Fibroblast of mammary gland (primary cell): ENCODE measurements around the gene TMEM109.
A peak's percentile ranks its signal among the peaks of the same experiment; 100 is the strongest.

Experiments used
- DNase-seq: peaks from one replicate; pipeline ENCODE4 v3.0.0-alpha.2; 2010; ENCODE audit warnings: low read depth
- H3K4me3 ChIP-seq: 2 replicates; pipeline ENCODE4 v1.5.1; 2011; ENCODE audit warnings: low read depth, mild to moderate bottlenecking, low read length, moderate library complexity; ENCODE audit not compliant: control insufficient read depth
- TF ChIP-seq, protein P1 (sequence below): conservative IDR thresholded peaks from 2 replicates; pipeline ENCODE4 v1.5.1; 2011; ENCODE audit warnings: low read depth, low read length, inconsistent platforms; ENCODE audit not compliant: control insufficient read depth, insufficient read depth

Gene TMEM109

GRCh38 chr11:60910711-60911380 lies 3.1 kb upstream of the TMEM109 start:
- TF ChIP-seq, protein P1, sequence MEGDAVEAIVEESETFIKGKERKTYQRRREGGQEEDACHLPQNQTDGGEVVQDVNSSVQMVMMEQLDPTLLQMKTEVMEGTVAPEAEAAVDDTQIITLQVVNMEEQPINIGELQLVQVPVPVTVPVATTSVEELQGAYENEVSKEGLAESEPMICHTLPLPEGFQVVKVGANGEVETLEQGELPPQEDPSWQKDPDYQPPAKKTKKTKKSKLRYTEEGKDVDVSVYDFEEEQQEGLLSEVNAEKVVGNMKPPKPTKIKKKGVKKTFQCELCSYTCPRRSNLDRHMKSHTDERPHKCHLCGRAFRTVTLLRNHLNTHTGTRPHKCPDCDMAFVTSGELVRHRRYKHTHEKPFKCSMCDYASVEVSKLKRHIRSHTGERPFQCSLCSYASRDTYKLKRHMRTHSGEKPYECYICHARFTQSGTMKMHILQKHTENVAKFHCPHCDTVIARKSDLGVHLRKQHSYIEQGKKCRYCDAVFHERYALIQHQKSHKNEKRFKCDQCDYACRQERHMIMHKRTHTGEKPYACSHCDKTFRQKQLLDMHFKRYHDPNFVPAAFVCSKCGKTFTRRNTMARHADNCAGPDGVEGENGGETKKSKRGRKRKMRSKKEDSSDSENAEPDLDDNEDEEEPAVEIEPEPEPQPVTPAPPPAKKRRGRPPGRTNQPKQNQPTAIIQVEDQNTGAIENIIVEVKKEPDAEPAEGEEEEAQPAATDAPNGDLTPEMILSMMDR = no peak
- no peak for DNase-seq
- no peak overlapping the region for H3K4me3 ChIP-seq

- no peak overlapping the region for H3K4me3 ChIP-seq
- DNase-seq = no peak
- TF ChIP-seq, protein P1 = no peak
Measured at GRCh38 chr11:60912223-60912850, 1.6 kb upstream of the TMEM109 start.

GRCh38 chr11:60912851-60913528 lies 968 bp upstream of the TMEM109 start:
- DNase-seq = no peak
- TF ChIP-seq, protein P1 = no peak
- H3K4me3 ChIP-seq = no peak overlapping the region

DNA sequence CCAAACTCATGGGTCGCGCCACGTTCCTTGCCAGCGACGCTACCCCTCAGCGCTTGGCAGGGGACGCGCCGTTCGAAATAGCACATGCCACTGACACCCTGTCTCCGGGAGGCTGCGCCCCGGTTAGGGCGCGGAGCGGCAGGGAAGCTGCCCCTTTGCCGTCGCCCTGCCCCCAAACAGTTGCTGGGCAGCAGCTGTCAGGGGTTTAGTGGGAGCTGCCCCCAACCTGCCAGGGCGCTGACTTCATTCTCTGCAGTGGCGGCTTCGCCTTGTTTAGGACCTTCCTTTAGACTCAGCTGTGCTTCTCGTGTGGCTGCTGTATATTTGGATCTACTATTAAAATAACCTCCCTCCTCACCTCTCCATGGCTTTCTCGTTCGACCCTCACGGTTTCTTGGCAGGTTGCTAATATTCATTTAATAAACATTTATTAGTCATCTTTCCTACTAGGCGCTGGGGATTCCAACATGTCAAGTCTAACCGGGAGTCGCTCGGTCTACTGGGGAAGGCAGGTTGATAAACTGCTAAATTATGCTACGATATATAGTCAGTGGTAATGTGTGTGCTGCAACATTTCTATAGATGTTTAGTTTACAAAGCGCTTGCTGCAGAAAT lies 782 bp downstream of the TMEM109 start:
- H3K4me3 ChIP-seq = peak overlapping the region; percentile 81
- TF ChIP-seq, protein P1 = no peak
- peak; percentile 24 for DNase-seq

DNA sequence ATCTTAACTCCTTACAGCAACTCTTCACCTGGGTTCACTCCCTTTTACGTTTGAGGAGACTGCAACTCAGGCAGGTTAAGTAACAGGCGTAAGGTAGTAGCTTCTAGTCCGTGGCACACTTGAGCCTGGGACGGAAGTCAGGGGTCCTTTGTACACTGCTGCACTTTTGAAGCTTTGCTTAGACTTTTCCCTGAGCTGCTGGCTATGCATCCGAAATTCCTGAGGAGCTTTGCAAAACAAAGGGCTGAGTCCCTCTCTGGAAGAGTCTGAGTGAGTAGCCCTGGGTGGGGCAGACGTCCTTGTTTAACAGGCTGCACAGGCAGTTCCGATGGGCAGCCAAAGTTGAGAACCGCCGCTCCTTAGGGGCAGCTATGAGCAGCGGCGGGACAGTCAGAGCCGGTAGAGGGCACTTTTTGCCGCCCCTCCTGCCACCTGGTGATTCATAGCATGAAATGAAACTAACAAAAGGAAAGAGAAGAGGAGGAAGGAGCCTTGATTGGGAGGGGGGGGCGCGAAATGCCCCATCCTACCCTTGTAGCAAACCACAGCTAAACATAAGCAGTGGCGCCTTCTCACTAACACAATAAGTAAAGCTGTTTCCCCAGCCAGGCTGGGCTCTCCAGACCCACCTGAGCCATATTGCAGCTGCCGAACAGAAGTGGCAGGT lies 1.4 kb downstream of the TMEM109 start:
- DNase-seq = peak; percentile 55
- H3K4me3 ChIP-seq = peak overlapping the region; percentile 81
- TF ChIP-seq, protein P1 = peak; percentile 10

DNA sequence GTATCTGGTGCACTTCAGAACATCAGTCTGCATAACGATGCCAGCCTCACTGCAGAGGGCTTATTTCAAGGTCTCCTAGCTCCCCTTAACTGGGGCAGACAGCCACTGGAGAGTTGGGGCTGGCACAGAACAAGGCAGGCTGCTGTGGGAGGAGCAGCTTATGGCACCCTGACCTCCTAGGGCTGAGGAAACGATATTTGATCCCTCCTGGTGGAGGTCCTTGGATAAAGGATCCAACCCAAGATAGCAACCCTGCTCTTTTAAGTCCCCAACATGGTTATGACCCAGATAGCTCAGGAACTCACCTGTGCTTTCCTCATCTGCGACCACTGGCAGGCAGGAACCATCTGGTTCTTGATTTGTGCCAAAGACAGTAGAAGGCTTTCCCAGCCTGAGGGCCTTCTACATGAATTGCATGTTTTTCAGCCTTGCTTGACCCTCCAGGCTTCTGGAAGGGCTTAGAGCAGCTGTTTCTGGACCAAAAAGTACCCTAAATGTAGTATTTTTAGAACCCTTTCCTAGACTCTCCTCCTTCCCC lies 2.8 kb downstream of the TMEM109 start:
- no peak overlapping the region for H3K4me3 ChIP-seq
- TF ChIP-seq, protein P1 = no peak
- DNase-seq = no peak
